GM12891 (cell line): ENCODE data around the gene G6PC3.

ENCODE experiments used
- PAX5 ChIP-seq: IDR thresholded peaks from 2 replicates; pipeline ENCODE4 v1.6.1; 2011; ENCODE audit warnings: low read length, moderate library complexity, mild to moderate bottlenecking; ENCODE audit not compliant: insufficient read depth, severe bottlenecking
- POLR2A ChIP-seq: IDR thresholded peaks from 2 replicates; pipeline ENCODE4 v1.6.1; 2011; ENCODE audit warnings: low read depth, low read length, control low read depth
- POLR2AphosphoS5 ChIP-seq: IDR thresholded peaks from 2 replicates; pipeline ENCODE4 v1.6.1; 2011; ENCODE audit warnings: low read depth, low read length, control low read depth
- POU2F2 ChIP-seq: IDR thresholded peaks from 2 replicates; pipeline ENCODE4 v1.6.1; 2011; ENCODE audit warnings: low read depth, mild to moderate bottlenecking, control low read depth, low read length, moderate library complexity
- SPI1 ChIP-seq: IDR thresholded peaks from 2 replicates; pipeline ENCODE4 v1.6.1; 2011; ENCODE audit warnings: low read depth, low read length, control low read depth
- TAF1 ChIP-seq: IDR thresholded peaks from 2 replicates; pipeline ENCODE4 v1.6.1; 2011; ENCODE audit warnings: low read depth, low read length, control low read depth

DNA sequence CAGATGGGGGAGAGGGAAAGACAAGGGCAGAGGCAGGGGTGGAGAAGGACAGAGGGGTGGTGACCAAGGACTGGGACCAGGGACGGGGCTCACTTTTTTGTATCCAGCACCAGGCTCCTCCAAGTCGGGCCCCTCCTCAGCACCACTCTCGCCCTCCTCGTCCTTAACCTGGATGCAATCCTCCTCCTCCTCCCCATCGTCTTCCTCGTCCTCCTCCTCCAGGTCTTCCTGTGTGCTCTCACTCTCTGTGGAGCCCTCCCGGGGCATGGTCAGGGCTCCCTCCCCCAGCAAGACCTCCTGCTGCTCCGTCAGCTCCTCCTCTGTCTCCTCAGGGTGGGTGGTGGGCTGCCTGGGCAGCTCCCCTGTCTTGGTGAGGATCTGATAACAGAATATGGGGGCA is 16.8 kb downstream of the G6PC3 start:
- TF ChIP-seq TAF1, result no peak
- TF ChIP-seq POLR2A, result no peak
- TF ChIP-seq POLR2AphosphoS5, result no peak
- no peak for TF ChIP-seq SPI1
- no peak for TF ChIP-seq POU2F2
- TF ChIP-seq PAX5, result no peak
